BE2C (cell line): ENCODE results near the gene MRTFA.
"Not testable (repeated sequence)": the region's sequence is repeated elsewhere in the genome, so short reads cannot be mapped to it uniquely, and the experiment has no call there.

ENCODE experiments used
- DNase-seq: peaks from one replicate; pipeline ENCODE4 v3.0.0-alpha.2; 2020
- H3K27me3 ChIP-seq: fragments of 250-450 bp; sonication (Bioruptor Pico); 2 replicates; pipeline ENCODE4 v1.5.1; 2020; ENCODE audit warnings: mild to moderate bottlenecking
- H3K36me3 ChIP-seq: fragments of 250-450 bp; sonication (Bioruptor Pico); 2 replicates; pipeline ENCODE4 v1.5.1; 2020; ENCODE audit warnings: mild to moderate bottlenecking
- H3K4me1 ChIP-seq: fragments of 250-450 bp; sonication (Bioruptor Pico); 2 replicates; pipeline ENCODE4 v1.5.1; 2020
- H3K4me3 ChIP-seq: 2 replicates; pipeline ENCODE4 v1.5.1; 2011; ENCODE audit warnings: low read depth, low read length
- H3K9me3 ChIP-seq: fragments of 250-450 bp; sonication (Bioruptor Pico); 2 replicates; pipeline ENCODE4 v1.5.1; 2020
- CTCF ChIP-seq: IDR thresholded peaks from 2 replicates; pipeline ENCODE4 v1.5.1; 2012; ENCODE audit warnings: mild to moderate bottlenecking, low read depth, low read length

Gene MRTFA

GRCh38 chr22:40627612-40628011, 8.9 kb downstream of the MRTFA start:
- no peaks in the 10 kb centered on the region for H3K27me3 ChIP-seq
- no peak for DNase-seq
- H3K9me3 ChIP-seq: no peaks in the 10 kb centered on the region
- TF ChIP-seq CTCF: no peak
- H3K4me1 ChIP-seq: no peaks in the 10 kb centered on the region
- no peaks in the 10 kb centered on the region for H3K36me3 ChIP-seq
- H3K4me3 ChIP-seq: no peak overlapping the region

GRCh38 chr22:40626851-40627250, 9.7 kb downstream of the MRTFA start:
- no peak for DNase-seq
- no peaks in the 10 kb centered on the region for H3K9me3 ChIP-seq

GRCh38 chr22:40625794-40626193, 10.7 kb downstream of the MRTFA start:
- not testable (repeated sequence) for H3K36me3 ChIP-seq, H3K4me1 ChIP-seq, H3K9me3 ChIP-seq, H3K27me3 ChIP-seq, H3K4me3 ChIP-seq, DNase-seq

More at GRCh38 chr22:40626851-40627250, 9.7 kb downstream of the MRTFA start:
- no peaks in the 10 kb centered on the region for H3K4me1 ChIP-seq
- H3K36me3 ChIP-seq: no peaks in the 10 kb centered on the region
- TF ChIP-seq CTCF: no peak
- no peaks in the 10 kb centered on the region for H3K27me3 ChIP-seq
- H3K4me3 ChIP-seq: no peak overlapping the region

- H3K9me3 ChIP-seq, H3K27me3 ChIP-seq, DNase-seq, H3K4me3 ChIP-seq, H3K36me3 ChIP-seq, H3K4me1 ChIP-seq: not testable (repeated sequence)
Observed at GRCh38 chr22:40625281-40625680, 11.2 kb downstream of the MRTFA start.

GRCh38 chr22:40624770-40625169, 11.7 kb downstream of the MRTFA start:
- Histone ChIP-seq H3K9me3 (no peaks in the 10 kb centered on the region; the same call in 1 of the 2 replicates), H3K4me3 (no peak overlapping the region), H3K27me3 (no peaks in the 10 kb centered on the region), H3K4me1 (no peaks in the 10 kb centered on the region), H3K36me3 (no peaks in the 10 kb centered on the region)
- no peak for TF ChIP-seq CTCF
- DNase-seq: no peak

- no peak overlapping the region for H3K4me3 ChIP-seq
Observed at GRCh38 chr22:40621309-40622151, 15.0 kb downstream of the MRTFA start.

More at GRCh38 chr22:40621309-40622151, 15.0 kb downstream of the MRTFA start:
- Histone ChIP-seq H3K4me1 (no peaks in the 10 kb centered on the region), H3K27me3 (no peaks in the 10 kb centered on the region), H3K36me3 (no peaks in the 10 kb centered on the region), H3K9me3 (no peaks in the 10 kb centered on the region; the same call in 1 of the 2 replicates)
- DNase-seq: no peak
- TF ChIP-seq CTCF: no peak
